DND-41 (cell line): ENCODE data around the gene DGUOK.

ENCODE experiments used
- ATAC-seq: fragments of 200-7000 bp; cut with Tn5 transposase; 3 replicates; pipeline ENCODE4 v1.9.1; 2021; ENCODE audit warnings: low read depth; ENCODE audit not compliant: insufficient read depth
- DNase-seq: peaks from one replicate; pipeline ENCODE4 v3.0.0-alpha.2; 2020
- H2AFZ ChIP-seq: 2 replicates; pipeline ENCODE4 v1.6.0; 2012; ENCODE audit warnings: low read depth, low read length
- H3K27ac ChIP-seq: 2 replicates; pipeline ENCODE4 v1.5.1; 2012; ENCODE audit warnings: low read length, inconsistent platforms
- H3K27me3 ChIP-seq: fragments of 200-600 bp; sonication (generic); 2 replicates; pipeline ENCODE4 v1.6.0; 2012; ENCODE audit warnings: low read length, mild to moderate bottlenecking, inconsistent platforms; ENCODE audit not compliant: insufficient read depth, poor library complexity
- H3K36me3 ChIP-seq: 2 replicates; pipeline ENCODE4 v1.5.1; 2012; ENCODE audit warnings: low read length, inconsistent platforms; ENCODE audit not compliant: insufficient read depth
- H3K4me1 ChIP-seq: 2 replicates; pipeline ENCODE4 v1.5.1; 2012; ENCODE audit warnings: mild to moderate bottlenecking, low read length; ENCODE audit not compliant: insufficient read depth
- H3K4me2 ChIP-seq: 2 replicates; pipeline ENCODE4 v1.6.0; 2012; ENCODE audit warnings: mild to moderate bottlenecking, moderate library complexity, low read length, inconsistent platforms; ENCODE audit not compliant: insufficient read depth
- H3K4me3 ChIP-seq, 2 experiments: fragments of 200-600 bp in 1 of 2; shearing (Covaris generic) in 1 of 2; 2 replicates each; pipeline ENCODE4 v1.5.1; 2012 to 2016; ENCODE audit warnings: inconsistent platforms in 2 of 2, low read length in 2 of 2, mild to moderate bottlenecking in 2 of 2, low read depth in 1 of 2, moderate library complexity in 1 of 2
- H3K79me2 ChIP-seq: 2 replicates; pipeline ENCODE4 v1.6.0; 2012; ENCODE audit warnings: low read length, inconsistent platforms; ENCODE audit not compliant: insufficient read depth
- H3K9ac ChIP-seq: 2 replicates; pipeline ENCODE4 v1.6.0; 2012; ENCODE audit warnings: low read depth, mild to moderate bottlenecking, inconsistent platforms, low read length, moderate library complexity
- H3K9me3 ChIP-seq: 2 replicates; pipeline ENCODE4 v1.5.1; 2012; ENCODE audit warnings: low read length, moderate library complexity, mild to moderate bottlenecking, inconsistent platforms; ENCODE audit not compliant: insufficient read depth, severe bottlenecking
- H4K20me1 ChIP-seq: 2 replicates; pipeline ENCODE4 v1.6.0; 2012; ENCODE audit warnings: low read length; ENCODE audit not compliant: insufficient read depth
- CTCF ChIP-seq: IDR thresholded peaks from 2 replicates; pipeline ENCODE4 v1.5.1; 2012; ENCODE audit warnings: borderline replicate concordance, low read length, moderate library complexity, mild to moderate bottlenecking; ENCODE audit not compliant: poor library complexity, severe bottlenecking; ENCODE audit errors: extremely low read depth
- EZH2 ChIP-seq: IDR thresholded peaks from 3 replicates; pipeline ENCODE4 v1.6.1; 2012; ENCODE audit warnings: borderline replicate concordance, low read depth, mild to moderate bottlenecking, moderate library complexity, low read length, inconsistent platforms; ENCODE audit not compliant: severe bottlenecking

The DGUOK gene

GRCh38 chr2:73890301-73891092, 36.2 kb upstream of the DGUOK start:
- Histone ChIP-seq H3K36me3 (no peaks in the 10 kb centered on the region), H3K4me3 (no peak overlapping the region), H3K27ac (no peak overlapping the region), H3K9ac (no peak overlapping the region), H2AFZ (0 out of 2 replicates have a peak overlapping the region, but pooled peaks have one; percentile 12), H3K79me2 (no peaks in the 10 kb centered on the region), H3K4me2 (no peak overlapping the region), H3K4me1 (peaks cover 7% of the 10 kb centered on the region), H3K27me3 (peaks cover 3% of the 10 kb centered on the region), H4K20me1 (no peaks in the 10 kb centered on the region), H3K9me3 (no peaks in the 10 kb centered on the region)
- TF ChIP-seq CTCF (no peak), EZH2 (no peak)
- DNase-seq (no peak), ATAC-seq (no peak)

- H3K9ac ChIP-seq, result no peak overlapping the region
- no peaks in the 10 kb centered on the region for H3K9me3 ChIP-seq
- no peak overlapping the region for H3K27ac ChIP-seq
- peaks cover 3% of the 10 kb centered on the region for H3K27me3 ChIP-seq
- ATAC-seq (no peak), DNase-seq (no peak)
- H4K20me1 ChIP-seq, result no peaks in the 10 kb centered on the region
- no peak overlapping the region for H3K4me3 ChIP-seq
- no peak overlapping the region for H2AFZ ChIP-seq
- no peak overlapping the region for H3K4me2 ChIP-seq
- no peaks in the 10 kb centered on the region for H3K79me2 ChIP-seq
- H3K36me3 ChIP-seq, result no peaks in the 10 kb centered on the region
- H3K4me1 ChIP-seq, result peaks cover 12% of the 10 kb centered on the region
- no peak for TF ChIP-seq CTCF
- TF ChIP-seq EZH2, result no peak
These were observed 35.3 kb upstream of the DGUOK start for GRCh38 chr2:73891276-73891901.

- H3K4me3 ChIP-seq, result no peak within 1 kb of the TSS
- no peaks in the 10 kb centered on the region for H4K20me1 ChIP-seq
- ATAC-seq, result no peak
- TF ChIP-seq EZH2, result no peak
- H3K27me3 ChIP-seq, result peaks cover 3% of the 10 kb centered on the region
- no peak within 1 kb of the TSS for H2AFZ ChIP-seq
- no peaks in the 10 kb centered on the region for H3K36me3 ChIP-seq
- DNase-seq, result no peak
- H3K9ac ChIP-seq, result no peak within 1 kb of the TSS
- no peaks in the 10 kb centered on the region for H3K9me3 ChIP-seq
- H3K4me2 ChIP-seq, result no peak within 1 kb of the TSS
- H3K27ac ChIP-seq, result no peak within 1 kb of the TSS
- H3K79me2 ChIP-seq, result no peaks in the 10 kb centered on the region
- peaks cover 26% of the 10 kb centered on the region for H3K4me1 ChIP-seq
These were observed 33.9 kb upstream of the DGUOK start, which contains the start of gene ACTG2 for GRCh38 chr2:73892631-73893329. TSS of gene ACTG2 (plus strand) at chr2:73893008. CDS start at chr2:73901312, 8,304 bp downstream.
